HEK293 (cell line): ENCODE measurements around the gene HOXA3.

Experiments
- CTCF ChIA-PET: fragments of 350-600 bp; formaldehyde crosslinking; extraction: SDS; loops from one replicate; lab custom pipeline; 2021; ENCODE audit warnings: antibody characterized with exemption; lab: Yijun Ruan, JAX
- POLR2A ChIA-PET: fragments of 300-600 bp; formaldehyde crosslinking; extraction: SDS; loops from one replicate; lab custom pipeline; 2020; ENCODE audit warnings: antibody characterized with exemption, inconsistent platforms; lab: Yijun Ruan, JAX
- H3K27ac ChIP-seq: fragments of 200-500 bp; sonication (Bioruptor generic); 2 replicates; pipeline ENCODE4 v1.5.1; 2014; ENCODE audit warnings: low read depth, low read length, control low read depth, inconsistent platforms; ENCODE audit errors: extremely low read depth
- H3K36me3 ChIP-seq, 2 experiments: fragments of 200-500 bp in 1 of 2; sonication (Bioruptor generic) in 1 of 2; 1 replicate in 1 of 2; 2 replicates in 1 of 2; pipeline ENCODE4 v1.5.1; 2014 to 2017; ENCODE audit warnings: inconsistent platforms in 2 of 2, low read length in 2 of 2; ENCODE audit not compliant: control insufficient read depth in 2 of 2, insufficient read depth in 1 of 2
- H3K4me1 ChIP-seq: fragments of 200-500 bp; sonication (Bioruptor generic); 2 replicates; pipeline ENCODE4 v1.5.1; 2014; ENCODE audit warnings: mild to moderate bottlenecking, low read length, inconsistent platforms; ENCODE audit not compliant: control insufficient read depth, insufficient read depth
- H3K4me3 ChIP-seq: 2 replicates; pipeline ENCODE4 v1.5.1; 2011; ENCODE audit warnings: low read depth, mild to moderate bottlenecking, control low read depth, low read length, moderate library complexity
- H3K9me3 ChIP-seq: fragments of 200-500 bp; sonication (Bioruptor generic); 2 replicates; pipeline ENCODE4 v1.5.1; 2014; ENCODE audit warnings: low read depth, low read length, inconsistent platforms; ENCODE audit not compliant: control insufficient read depth, insufficient read depth
- BCL11B ChIP-seq: fragments of 450-650 bp; formaldehyde crosslinking; IDR thresholded peaks from 2 replicates; pipeline ENCODE4 v1.5.1; 2016; ENCODE audit warnings: low read depth, missing biosample characterization, missing genetic modification characterization
- PRDM1 ChIP-seq: fragments of 450-650 bp; formaldehyde crosslinking; IDR thresholded peaks from 2 replicates; pipeline ENCODE4; 2016; ENCODE audit warnings: missing biosample characterization, missing genetic modification characterization
- SP3 ChIP-seq: fragments of 450-650 bp; formaldehyde crosslinking; IDR thresholded peaks from 2 replicates; pipeline ENCODE4 v1.5.1; 2016; ENCODE audit warnings: missing biosample characterization, missing genetic modification characterization
- WT1 ChIP-seq: fragments of 450-650 bp; formaldehyde crosslinking; IDR thresholded peaks from 2 replicates; pipeline ENCODE4 v1.5.1; 2016; ENCODE audit warnings: missing biosample characterization, missing genetic modification characterization
- ZBTB1 ChIP-seq: fragments of 450-650 bp; formaldehyde crosslinking; IDR thresholded peaks from 2 replicates; pipeline ENCODE4 v1.5.1; 2016; ENCODE audit warnings: missing biosample characterization, missing genetic modification characterization
- ZBTB8A ChIP-seq: fragments of 450-650 bp; formaldehyde crosslinking; IDR thresholded peaks from 2 replicates; pipeline ENCODE4 v1.5.1; 2016; ENCODE audit warnings: missing biosample characterization, missing genetic modification characterization
- ZFHX2 ChIP-seq: fragments of 450-650 bp; formaldehyde crosslinking; conservative IDR thresholded peaks from 2 replicates; pipeline ENCODE4 v1.5.1; 2016; ENCODE audit warnings: missing biosample characterization, missing genetic modification characterization
- ZNF202 ChIP-seq: fragments of 450-650 bp; formaldehyde crosslinking; IDR thresholded peaks from 2 replicates; pipeline ENCODE4 v1.5.1; 2016; ENCODE audit warnings: missing biosample characterization, missing genetic modification characterization, borderline replicate concordance
- ZNF214 ChIP-seq: fragments of 450-650 bp; formaldehyde crosslinking; IDR thresholded peaks from 2 replicates; pipeline ENCODE4 v1.5.1; 2017; ENCODE audit warnings: missing biosample characterization, mild to moderate bottlenecking, missing genetic modification characterization, borderline replicate concordance
- ZNF292 ChIP-seq: fragments of 450-650 bp; formaldehyde crosslinking; IDR thresholded peaks from 2 replicates; pipeline ENCODE4 v1.5.1; 2016; ENCODE audit warnings: low read depth, missing biosample characterization, missing genetic modification characterization, borderline replicate concordance
- ZNF366 ChIP-seq: fragments of 450-650 bp; formaldehyde crosslinking; conservative IDR thresholded peaks from 2 replicates; pipeline ENCODE4 v1.5.1; 2016; ENCODE audit warnings: missing biosample characterization, missing genetic modification characterization
- ZNF426 ChIP-seq: fragments of 450-650 bp; formaldehyde crosslinking; IDR thresholded peaks from 2 replicates; pipeline ENCODE4 v1.5.1; 2017; ENCODE audit warnings: missing biosample characterization, missing genetic modification characterization, mild to moderate bottlenecking, inconsistent platforms, moderate library complexity
- ZNF433 ChIP-seq: fragments of 450-650 bp; formaldehyde crosslinking; IDR thresholded peaks from 2 replicates; pipeline ENCODE4 v1.5.1; 2016; ENCODE audit warnings: missing biosample characterization, missing genetic modification characterization, low read depth
- ZNF514 ChIP-seq: fragments of 450-650 bp; formaldehyde crosslinking; IDR thresholded peaks from 2 replicates; pipeline ENCODE4 v1.5.1; 2016; ENCODE audit warnings: missing biosample characterization, missing genetic modification characterization
- ZNF596 ChIP-seq: fragments of 450-650 bp; IDR thresholded peaks from 2 replicates; pipeline ENCODE4 v1.5.0; 2018; ENCODE audit warnings: missing biosample characterization, mild to moderate bottlenecking, missing genetic modification characterization, moderate library complexity
- ZNF624 ChIP-seq: fragments of 450-650 bp; formaldehyde crosslinking; IDR thresholded peaks from 2 replicates; pipeline ENCODE4 v1.5.1; 2017; ENCODE audit warnings: missing biosample characterization, missing genetic modification characterization
- ZNF76 ChIP-seq: fragments of 450-650 bp; formaldehyde crosslinking; IDR thresholded peaks from 2 replicates; pipeline ENCODE4; 2016; ENCODE audit warnings: low read depth, missing biosample characterization, missing genetic modification characterization, borderline replicate concordance
- ZSCAN16 ChIP-seq: fragments of 450-650 bp; formaldehyde crosslinking; IDR thresholded peaks from 2 replicates; pipeline ENCODE4 v1.5.1; 2016; ENCODE audit warnings: missing biosample characterization, missing genetic modification characterization
- TF ChIP-seq, protein P1 (sequence below): fragments of 450-650 bp; formaldehyde crosslinking; IDR thresholded peaks from 2 replicates; pipeline ENCODE4 v1.5.1; 2016; ENCODE audit warnings: missing biosample characterization, missing genetic modification characterization

The HOXA3 gene

DNA sequence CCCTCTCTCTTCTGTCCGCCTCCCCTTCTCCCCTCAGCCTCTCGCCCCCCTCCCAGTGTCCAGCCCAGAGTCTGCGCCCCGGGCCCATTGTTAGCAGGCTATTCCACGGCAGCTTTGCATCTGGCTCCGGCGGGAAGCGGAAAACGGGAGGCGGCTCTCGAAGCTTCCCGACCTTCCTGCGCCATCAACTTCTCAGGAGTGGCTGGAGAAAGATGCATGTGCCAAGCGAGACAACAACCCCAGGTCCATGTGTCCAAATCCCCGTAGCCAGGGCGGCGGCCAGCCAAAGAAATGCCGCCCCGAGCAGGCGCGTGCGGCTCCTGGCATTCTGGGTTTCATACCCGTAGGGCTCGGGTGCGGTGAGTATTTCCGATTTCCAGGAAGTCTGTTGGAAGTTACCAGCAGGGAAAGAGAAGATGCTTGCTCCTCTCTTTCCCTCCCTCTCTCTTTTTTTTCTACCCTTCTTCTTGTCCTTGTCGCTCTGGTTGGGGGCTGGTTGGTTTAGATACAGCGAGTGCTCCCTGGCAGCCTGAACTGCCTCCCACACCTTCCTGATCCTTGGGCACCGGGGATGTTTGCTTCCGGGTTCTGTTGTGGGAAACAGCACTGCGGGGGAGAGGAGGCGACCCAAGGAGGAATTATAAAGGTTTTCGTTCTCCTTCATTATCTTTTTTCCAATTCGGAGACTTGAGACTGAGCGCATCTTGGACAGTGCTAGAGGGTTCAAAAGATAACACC, 48.7 kb downstream of the HOXA3 start:
- peaks cover under 1% of the 10 kb centered on the region; the same call in 1 of the 2 replicates for H3K4me1 ChIP-seq
- no peak overlapping the region for H3K27ac ChIP-seq
- CTCF ChIA-PET = no interaction called here
- POLR2A ChIA-PET = no interaction called here
- TF ChIP-seq ZFHX2 (tag by site-specific recombination) = peak; percentile 37; the same call in 1 of the 2 replicates
- TF ChIP-seq ZNF292 = no peak
- 0 out of 2 replicates have a peak, but pooled peaks have one; percentile 60 for TF ChIP-seq ZNF202 (tag by site-specific recombination)
- peak; percentile 40; the same call in 1 of the 2 replicates for TF ChIP-seq ZNF366 (tag by site-specific recombination)
- TF ChIP-seq ZNF214 (tag by site-specific recombination) = no peak
- no peak for TF ChIP-seq BCL11B (tag by site-specific recombination)
- H3K36me3 ChIP-seq = peaks cover 20 to 39% of the 10 kb centered on the region in 2 experiments
- no peak overlapping the region for H3K4me3 ChIP-seq
- no peaks in the 10 kb centered on the region for H3K9me3 ChIP-seq

- H3K4me3 ChIP-seq = no peak within 1 kb of the TSS
- peaks cover 20 to 34% of the 10 kb centered on the region in 2 experiments for H3K36me3 ChIP-seq
- POLR2A ChIA-PET = no interaction called here
- no peaks in the 10 kb centered on the region for H3K9me3 ChIP-seq
- CTCF ChIA-PET = no interaction called here
- H3K27ac ChIP-seq = no peak within 1 kb of the TSS
- TF ChIP-seq ZNF624 (tag by site-specific recombination) = no peak
- TF ChIP-seq ZNF596 (tag by site-specific recombination) = peak; percentile 81; the same call in 1 of the 2 replicates
- no peak for TF ChIP-seq ZBTB8A
- TF ChIP-seq ZFHX2 (tag by site-specific recombination) = peak; percentile 52
- peak; percentile 94 for TF ChIP-seq PRDM1 (tag by site-specific recombination)
- TF ChIP-seq ZNF366 (tag by site-specific recombination) = peak; percentile 83
- peaks cover 3% of the 10 kb centered on the region; the same call in 1 of the 2 replicates for H3K4me1 ChIP-seq
Observed at GRCh38 chr7:27102581-27103442, 49.6 kb downstream of the HOXA3 start, which contains the start of gene HOXA2. Gene HOXA2 (minus strand): TSS chr7:27102683. CDS start chr7:27102500, 183 bp downstream.

DNA sequence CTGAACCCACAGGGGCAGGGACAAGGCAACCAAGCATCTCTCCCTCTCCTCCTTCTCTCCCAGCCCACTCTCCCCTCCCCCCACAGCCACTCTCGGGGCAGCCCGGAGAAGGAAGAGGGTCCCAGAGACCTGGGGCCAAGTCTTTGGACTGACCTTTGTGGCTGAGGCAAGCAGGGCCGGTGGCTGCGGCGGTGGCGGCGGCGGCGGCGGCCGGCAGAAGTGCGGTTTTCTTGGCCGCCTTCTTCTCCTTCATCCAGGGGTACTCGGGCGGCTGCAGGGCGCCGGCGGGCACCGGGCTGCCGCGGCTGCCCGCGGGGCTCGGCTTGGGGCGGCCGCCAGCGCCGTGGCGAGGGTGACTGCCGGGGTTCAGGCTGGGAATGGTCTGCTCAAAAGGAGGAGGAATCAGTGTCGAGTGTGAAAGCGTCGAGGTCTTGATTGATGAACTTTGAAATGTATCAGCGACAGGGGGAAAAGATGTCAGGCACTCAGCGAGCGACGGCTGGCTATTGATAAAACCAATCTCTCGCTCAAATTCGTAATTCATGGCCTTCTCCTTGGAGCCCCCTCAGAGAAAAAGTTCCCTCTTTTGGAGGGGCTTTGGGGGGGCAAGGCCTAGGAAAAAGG, 50.3 kb downstream of the HOXA3 start:
- H3K9me3 ChIP-seq = no peaks in the 10 kb centered on the region
- peaks cover 7% of the 10 kb centered on the region; the same call in 1 of the 2 replicates for H3K4me1 ChIP-seq
- peaks cover 13 to 31% of the 10 kb centered on the region in 2 experiments for H3K36me3 ChIP-seq
- no peak overlapping the region for H3K4me3 ChIP-seq
- TF ChIP-seq ZBTB1 (tag by site-specific recombination) = no peak
- no peak for TF ChIP-seq ZNF433
- TF ChIP-seq, protein P1, sequence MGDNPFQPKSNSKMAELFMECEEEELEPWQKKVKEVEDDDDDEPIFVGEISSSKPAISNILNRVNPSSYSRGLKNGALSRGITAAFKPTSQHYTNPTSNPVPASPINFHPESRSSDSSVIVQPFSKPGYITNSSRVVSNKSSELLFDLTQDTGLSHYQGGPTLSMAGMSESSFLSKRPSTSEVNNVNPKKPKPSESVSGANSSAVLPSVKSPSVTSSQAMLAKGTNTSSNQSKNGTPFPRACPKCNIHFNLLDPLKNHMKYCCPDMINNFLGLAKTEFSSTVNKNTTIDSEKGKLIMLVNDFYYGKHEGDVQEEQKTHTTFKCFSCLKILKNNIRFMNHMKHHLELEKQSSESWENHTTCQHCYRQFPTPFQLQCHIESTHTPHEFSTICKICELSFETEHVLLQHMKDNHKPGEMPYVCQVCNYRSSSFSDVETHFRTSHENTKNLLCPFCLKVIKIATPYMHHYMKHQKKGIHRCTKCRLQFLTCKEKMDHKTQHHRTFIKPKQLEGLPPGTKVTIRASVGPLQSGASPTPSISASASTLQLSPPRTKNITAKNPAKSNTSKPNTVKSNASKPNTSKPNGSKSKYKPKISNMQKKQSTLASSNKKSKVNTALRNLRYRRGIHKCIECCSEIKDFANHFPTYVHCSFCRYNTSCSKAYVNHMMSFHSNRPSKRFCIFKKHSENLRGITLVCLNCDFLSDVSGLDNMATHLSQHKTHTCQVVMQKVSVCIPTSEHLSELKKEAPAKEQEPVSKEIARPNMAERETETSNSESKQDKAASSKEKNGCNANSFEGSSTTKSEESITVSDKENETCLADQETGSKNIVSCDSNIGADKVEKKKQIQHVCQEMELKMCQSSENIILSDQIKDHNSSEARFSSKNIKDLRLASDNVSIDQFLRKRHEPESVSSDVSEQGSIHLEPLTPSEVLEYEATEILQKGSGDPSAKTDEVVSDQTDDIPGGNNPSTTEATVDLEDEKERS = no peak
- no peak for TF ChIP-seq ZNF426 (tag by site-specific recombination)
- TF ChIP-seq ZNF514 (tag by site-specific recombination) = no peak
- no peak for TF ChIP-seq WT1 (tag by site-specific recombination)
- no peak for TF ChIP-seq ZSCAN16
- TF ChIP-seq SP3 (tag by site-specific recombination) = no peak
- no peak for TF ChIP-seq ZNF202 (tag by site-specific recombination)
- no peak for TF ChIP-seq ZNF76
- TF ChIP-seq, all 188 proteins: peak for 0
- no peak overlapping the region for H3K27ac ChIP-seq
- POLR2A ChIA-PET = interaction anchor here (1.2 kb wide), 1 partner anchor 30 kb away, joined by 4 read pairs; no protein-coding TSS in a partner anchor
- CTCF ChIA-PET = no interaction called here
